GM18858 (cell line): ENCODE data around the gene EPHX1.
"Not testable (repeated sequence)": the region's sequence is repeated elsewhere in the genome, so short reads cannot be mapped to it uniquely, and the experiment has no call there.

Experiments used
- ATAC-seq: cut with Tn5 transposase; IDR thresholded peaks from one replicate; pipeline ENCODE4 v1.9.1; 2021; ENCODE audit not compliant: unreplicated experiment

Gene EPHX1

GRCh38 chr1:225809842-225810578, at the start of gene EPHX1:
TSS of gene EPHX1 (plus strand) at chr1:225810124. CDS start at chr1:225828730, 18,606 bp downstream.
- ATAC-seq = peak; percentile 98

- ATAC-seq = no peak
Measured at GRCh38 chr1:225760531-225760930, 49.4 kb upstream of the EPHX1 start.

DNA sequence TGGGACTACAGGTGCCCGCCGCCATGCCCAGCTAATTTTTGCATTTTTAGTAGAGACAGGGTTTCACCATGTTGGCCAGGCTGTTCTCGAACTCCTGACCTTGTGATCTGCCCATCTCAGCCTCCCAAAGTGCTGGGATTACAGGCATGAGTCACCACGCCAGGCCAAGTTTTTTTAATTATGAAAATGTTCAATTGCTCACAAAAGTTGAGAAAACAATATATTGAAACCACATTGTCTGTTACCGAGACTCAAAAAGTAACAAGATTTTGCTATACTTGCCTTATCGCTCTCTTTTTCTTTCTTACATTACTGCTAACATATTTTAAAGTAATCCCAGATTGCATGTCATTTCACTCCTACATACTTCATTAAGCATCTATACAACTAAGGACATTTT, 48.5 kb upstream of the EPHX1 start:
- ATAC-seq = not testable (repeated sequence)

DNA sequence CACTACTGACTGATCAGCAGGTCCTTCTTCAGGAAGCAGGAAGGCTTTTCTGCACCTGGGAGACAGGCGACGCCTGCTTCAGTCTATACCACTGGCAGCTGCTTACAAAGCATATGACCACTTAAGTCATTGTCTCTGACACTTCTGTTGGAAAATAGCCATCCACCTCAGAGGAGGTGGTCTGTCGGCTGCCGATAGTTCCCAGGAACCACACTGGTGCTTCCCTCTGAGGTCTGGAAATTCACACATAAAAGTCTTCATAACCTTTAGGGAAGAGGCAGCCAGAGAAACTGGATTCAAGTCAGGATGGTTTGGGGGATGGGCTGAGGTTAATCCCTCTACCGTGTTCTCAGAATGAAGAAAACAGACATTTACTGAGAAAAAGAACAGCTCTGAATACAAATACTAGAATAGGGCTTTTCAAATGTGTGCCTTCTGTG, 47.9 kb upstream of the EPHX1 start:
- ATAC-seq = no peak

DNA sequence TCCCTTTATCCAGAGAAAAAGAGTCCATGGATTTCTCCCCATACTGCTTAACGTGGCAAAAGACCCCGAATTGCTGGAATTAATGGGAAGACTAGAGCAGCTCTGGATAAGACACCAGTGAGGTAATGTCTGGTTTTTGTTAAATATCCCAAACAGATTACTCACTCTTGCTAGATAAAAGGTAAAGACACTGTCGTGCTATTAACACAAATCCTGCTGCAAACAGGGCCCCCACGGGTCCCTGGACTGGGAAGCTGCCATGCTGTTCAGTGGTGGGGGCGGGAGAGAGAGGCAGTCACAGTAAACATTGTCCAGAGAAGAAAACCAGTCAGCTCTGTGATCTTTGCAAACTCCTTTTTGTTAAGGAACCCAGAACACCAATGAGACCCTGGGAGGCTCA, 47.5 kb upstream of the EPHX1 start:
- no peak for ATAC-seq

- no peak for ATAC-seq
Measured at GRCh38 chr1:225763716-225764548, 46.0 kb upstream of the EPHX1 start.

GRCh38 chr1:225765982-225766674, 43.8 kb upstream of the EPHX1 start:
- no peak for ATAC-seq

- ATAC-seq = no peak
Measured at GRCh38 chr1:225766967-225767633, 42.8 kb upstream of the EPHX1 start.

- ATAC-seq = no peak
Measured at GRCh38 chr1:225767634-225768540, 42.0 kb upstream of the EPHX1 start.

- no peak for ATAC-seq
Measured at GRCh38 chr1:225768662-225769426, 41.1 kb upstream of the EPHX1 start.

GRCh38 chr1:225769687-225770086, 40.2 kb upstream of the EPHX1 start:
- no peak for ATAC-seq

GRCh38 chr1:225770561-225771248, 39.2 kb upstream of the EPHX1 start:
- ATAC-seq = no peak

GRCh38 chr1:225771661-225772322, 38.1 kb upstream of the EPHX1 start:
- ATAC-seq = no peak

- no peak for ATAC-seq
Measured at GRCh38 chr1:225772323-225772768, 37.6 kb upstream of the EPHX1 start.

DNA sequence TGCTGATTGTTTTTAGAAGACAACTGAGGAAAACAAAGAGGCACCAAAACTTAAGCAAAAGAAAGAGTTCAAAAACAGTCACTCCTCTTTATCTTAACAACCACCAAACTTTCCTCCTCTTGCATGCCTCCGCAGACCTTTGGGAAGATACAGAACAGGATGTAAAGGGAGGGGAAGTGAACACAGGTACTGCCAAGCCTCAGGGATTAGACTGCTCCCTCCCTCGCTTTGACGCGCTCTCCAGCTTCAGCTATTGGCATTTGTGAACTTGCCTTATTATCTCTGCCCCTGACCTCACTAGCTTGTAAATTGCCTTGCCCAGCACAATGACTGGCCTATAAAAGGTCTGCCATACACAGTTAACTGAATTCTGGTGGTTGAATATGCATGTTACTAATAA, 37.1 kb upstream of the EPHX1 start:
- no peak for ATAC-seq

- ATAC-seq = no peak
Measured at GRCh38 chr1:225774281-225775147, 35.4 kb upstream of the EPHX1 start.

GRCh38 chr1:225776294-225776693, 33.6 kb upstream of the EPHX1 start:
- no peak for ATAC-seq
